Fibroblast of lung (primary cell): ENCODE results near the gene NR6A1.

Source experiments
- EZH2 ChIP-seq: IDR thresholded peaks from 2 replicates; pipeline ENCODE4 v1.5.1; 2012; ENCODE audit warnings: low read length, control low read depth, mild to moderate bottlenecking; ENCODE audit errors: missing control alignments
- TF ChIP-seq, protein P1 (sequence below), 2 donors: IDR thresholded peaks in 1 of 2; conservative IDR thresholded peaks in 1 of 2; 1 replicate in 1 of 2; 2 replicates in 1 of 2; pipeline ENCODE4 v1.5.1; 2011 to 2012; ENCODE audit warnings: low read length in 2 of 2, control low read depth in 1 of 2, inconsistent platforms in 1 of 2, low read depth in 1 of 2, mild to moderate bottlenecking in 1 of 2

DNA sequence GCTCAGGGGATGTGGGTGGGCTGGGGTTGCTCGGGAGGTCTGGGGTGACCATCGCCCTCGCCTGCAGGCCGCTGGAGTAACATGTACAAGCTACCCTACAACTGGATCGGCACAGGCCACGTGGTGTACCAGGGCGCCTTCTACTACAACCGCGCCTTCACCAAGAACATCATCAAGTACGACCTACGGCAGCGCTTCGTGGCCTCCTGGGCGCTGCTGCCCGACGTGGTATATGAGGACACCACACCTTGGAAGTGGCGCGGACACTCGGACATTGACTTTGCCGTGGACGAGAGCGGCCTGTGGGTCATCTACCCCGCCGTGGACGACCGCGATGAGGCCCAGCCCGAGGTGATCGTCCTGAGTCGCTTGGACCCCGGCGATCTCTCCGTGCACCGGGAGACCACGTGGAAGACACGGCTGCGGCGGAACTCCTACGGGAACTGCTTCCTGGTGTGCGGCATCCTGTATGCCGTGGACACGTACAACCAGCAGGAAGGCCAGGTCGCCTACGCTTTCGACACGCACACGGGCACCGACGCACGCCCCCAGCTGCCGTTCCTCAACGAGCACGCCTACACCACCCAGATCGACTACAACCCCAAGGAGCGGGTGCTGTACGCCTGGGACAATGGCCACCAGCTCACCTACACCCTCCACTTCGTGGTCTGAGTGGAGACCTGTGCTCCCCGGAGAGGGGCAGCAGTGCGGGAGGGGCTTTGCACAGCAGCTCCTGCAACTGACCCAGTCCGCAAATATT is 38.8 kb upstream of the NR6A1 start:
- TF ChIP-seq, protein P1, sequence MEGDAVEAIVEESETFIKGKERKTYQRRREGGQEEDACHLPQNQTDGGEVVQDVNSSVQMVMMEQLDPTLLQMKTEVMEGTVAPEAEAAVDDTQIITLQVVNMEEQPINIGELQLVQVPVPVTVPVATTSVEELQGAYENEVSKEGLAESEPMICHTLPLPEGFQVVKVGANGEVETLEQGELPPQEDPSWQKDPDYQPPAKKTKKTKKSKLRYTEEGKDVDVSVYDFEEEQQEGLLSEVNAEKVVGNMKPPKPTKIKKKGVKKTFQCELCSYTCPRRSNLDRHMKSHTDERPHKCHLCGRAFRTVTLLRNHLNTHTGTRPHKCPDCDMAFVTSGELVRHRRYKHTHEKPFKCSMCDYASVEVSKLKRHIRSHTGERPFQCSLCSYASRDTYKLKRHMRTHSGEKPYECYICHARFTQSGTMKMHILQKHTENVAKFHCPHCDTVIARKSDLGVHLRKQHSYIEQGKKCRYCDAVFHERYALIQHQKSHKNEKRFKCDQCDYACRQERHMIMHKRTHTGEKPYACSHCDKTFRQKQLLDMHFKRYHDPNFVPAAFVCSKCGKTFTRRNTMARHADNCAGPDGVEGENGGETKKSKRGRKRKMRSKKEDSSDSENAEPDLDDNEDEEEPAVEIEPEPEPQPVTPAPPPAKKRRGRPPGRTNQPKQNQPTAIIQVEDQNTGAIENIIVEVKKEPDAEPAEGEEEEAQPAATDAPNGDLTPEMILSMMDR (conservative IDR thresholded peaks at IDR 0.05 in 1 of 2, IDR thresholded peaks at IDR 0.05 in 1 of 2; ENCODE audit: low read depth in 1 of 2, low read length in 2 of 2) = no peak
- TF ChIP-seq EZH2 = no peak
